CD14-positive monocyte (primary cell): ENCODE measurements around the gene GNG4. TPM values are rescaled to one million over a fixed set of nuclear protein-coding genes. Genes with fewer than 3 reads are reported as not detected.

Source experiments
- DNase-seq, 3 donors: peaks; one replicate each; pipeline ENCODE4 v3.0.0-alpha.2; 2011 to 2022
- H2AFZ ChIP-seq: 2 replicates; pipeline ENCODE4 v1.6.0; 2012; ENCODE audit warnings: mild to moderate bottlenecking, low read depth, low read length, inconsistent platforms; ENCODE audit not compliant: insufficient read depth, poor library complexity, severe bottlenecking
- H3K27ac ChIP-seq, 2 donors: 1 replicate in 1 of 2; 2 replicates in 1 of 2; pipeline ENCODE4 v1.5.1; 2012 to 2013; ENCODE audit warnings: low read length in 2 of 2, control low read depth in 1 of 2, inconsistent platforms in 1 of 2, low read depth in 1 of 2, mild to moderate bottlenecking in 1 of 2
- H3K27me3 ChIP-seq, 2 donors: one replicate each; pipeline versions ENCODE4 v1.6.0 to v1.6.1; 2011 to 2013; ENCODE audit warnings: low read length in 2 of 2; ENCODE audit not compliant: control insufficient read depth in 2 of 2, insufficient read depth in 2 of 2
- H3K36me3 ChIP-seq, 2 donors: replicated peaks in 1 of 2; 1 replicate in 1 of 2; 2 replicates in 1 of 2; pipeline versions ENCODE4 v1.5.1 to v1.6.1; 2012 to 2013; ENCODE audit warnings: low read length in 2 of 2, control low read depth in 1 of 2, inconsistent platforms in 1 of 2, mild to moderate bottlenecking in 1 of 2; ENCODE audit not compliant: insufficient read depth in 2 of 2, control insufficient read depth in 1 of 2
- H3K4me1 ChIP-seq, 2 donors: 1 replicate in 1 of 2; 2 replicates in 1 of 2; pipeline versions ENCODE4 v1.5.1 to v1.6.1; 2012 to 2013; ENCODE audit warnings: low read length in 2 of 2, control low read depth in 1 of 2, inconsistent platforms in 1 of 2, mild to moderate bottlenecking in 1 of 2, moderate library complexity in 1 of 2; ENCODE audit not compliant: insufficient read depth in 2 of 2, control insufficient read depth in 1 of 2
- H3K4me2 ChIP-seq: replicated peaks from 2 replicates; pipeline ENCODE3; 2012; ENCODE audit warnings: low read length, moderate library complexity, mild to moderate bottlenecking; ENCODE audit not compliant: poor library complexity, severe bottlenecking; ENCODE audit errors: extremely low read depth
- H3K4me3 ChIP-seq, 3 experiments: fragments of 200-600 bp in 1 of 3; sonication (generic) in 1 of 3; replicated peaks in 1 of 3; 1 replicate in 2 of 3; 2 replicates in 1 of 3; pipeline ENCODE4 v1.5.1; 2011 to 2013; ENCODE audit warnings: low read length in 3 of 3, mild to moderate bottlenecking in 3 of 3, control low read depth in 2 of 3, low read depth in 2 of 3, inconsistent platforms in 1 of 3, moderate library complexity in 1 of 3
- H3K79me2 ChIP-seq: 2 replicates; pipeline ENCODE4 v1.6.0; 2012; ENCODE audit warnings: mild to moderate bottlenecking, control low read depth, inconsistent platforms, low read length, moderate library complexity; ENCODE audit not compliant: insufficient read depth
- H3K9ac ChIP-seq: 2 replicates; pipeline ENCODE4 v1.6.0; 2017; ENCODE audit warnings: low read length, mild to moderate bottlenecking; ENCODE audit not compliant: insufficient read depth, poor library complexity, severe bottlenecking
- H3K9me3 ChIP-seq, 2 donors: replicated peaks in 1 of 2; 1 replicate in 1 of 2; 2 replicates in 1 of 2; pipeline versions ENCODE4 v1.5.1 to v1.6.1; 2012 to 2013; ENCODE audit warnings: low read length in 2 of 2, control low read depth in 1 of 2; ENCODE audit not compliant: control insufficient read depth in 1 of 2, insufficient read depth in 1 of 2
- H4K20me1 ChIP-seq: 2 replicates; pipeline ENCODE4 v1.6.0; 2012; ENCODE audit warnings: mild to moderate bottlenecking, low read length, control low read depth, moderate library complexity; ENCODE audit not compliant: insufficient read depth
- H3K27ac Mint-ChIP-seq, 7 donors: one replicate each; pipeline ENCODE4 v1.8.0; 2020; ENCODE audit warnings: mild to moderate bottlenecking in 7 of 7, mixed read lengths in 7 of 7, moderate library complexity in 6 of 7, inconsistent platforms in 2 of 7
- H3K27me3 Mint-ChIP-seq, 3 donors: one replicate each; pipeline ENCODE4 v1.8.0; 2021 to 2022; ENCODE audit warnings: low read depth in 3 of 3, mild to moderate bottlenecking in 3 of 3, mixed read lengths in 3 of 3, moderate library complexity in 3 of 3, inconsistent platforms in 1 of 3
- H3K36me3 Mint-ChIP-seq, 2 donors: one replicate each; pipeline ENCODE4 v1.8.0; 2020; ENCODE audit warnings: mixed read lengths in 2 of 2, inconsistent platforms in 1 of 2, mild to moderate bottlenecking in 1 of 2
- H3K4me1 Mint-ChIP-seq: one replicate; pipeline ENCODE4 v1.8.0; 2020; ENCODE audit warnings: mild to moderate bottlenecking, mixed read lengths
- H3K4me3 Mint-ChIP-seq, 2 donors: one replicate each; pipeline ENCODE4 v1.8.0; 2020; ENCODE audit warnings: mild to moderate bottlenecking in 2 of 2, mixed read lengths in 2 of 2, moderate library complexity in 1 of 2
- H3K9me3 Mint-ChIP-seq, 7 donors: one replicate each; pipeline ENCODE4 v1.8.0; 2020 to 2022; ENCODE audit warnings: mixed read lengths in 7 of 7, mild to moderate bottlenecking in 6 of 7, moderate library complexity in 6 of 7, inconsistent platforms in 2 of 7
- CTCF ChIP-seq: fragments of 200-600 bp; IDR thresholded peaks from one replicate; pipeline ENCODE4 v1.8.0; 2022; ENCODE audit warnings: antibody characterized with exemption, mild to moderate bottlenecking
- WGBS: methylation state at CpG from one replicate; pipeline ENCODE4 v1.1.5; 2013; ENCODE audit warnings: missing lambda C conversion rate; ENCODE audit not compliant: insufficient coverage; 5-methylcytosine and 5-hydroxymethylcytosine counted together
- intact Hi-C, 2 donors: fragments of 100-400 bp; cut with micrococcal nuclease; formaldehyde crosslinking; loops; one replicate each; pipeline versions ENCODE4 v1.15.0 to v1.15.1; 2023
- polyA plus RNA-seq, 3 donors: library from polyadenylated mRNA; depleted of rRNA in 1 of 3; unstranded in 2 of 3; stranded (reverse) in 1 of 3; fragments of 300-500 nt in 2 of 3; fragments of >200 nt in 1 of 3; fragmentation: Illumina TruSeq in 2 of 3; gene quantifications; 1 replicate in 2 of 3; 2 replicates in 1 of 3; pipeline ENCODE4 v1.2.3, GENCODE V29; 2012 to 2021

Gene GNG4
- polyA plus RNA-seq, 3 donors, result not detected

GRCh38 chr1:235588916-235589515 lies 60.6 kb downstream of the GNG4 start:
- Histone ChIP-seq H3K27ac (no peak overlapping the region), H3K79me2 (no peaks in the 10 kb centered on the region), H4K20me1 (no peaks in the 10 kb centered on the region), H3K9ac (no peak overlapping the region), H2AFZ (no peak overlapping the region), H3K4me2 (no peak overlapping the region), H3K9me3 (peaks cover 0 to 18% of the 10 kb centered on the region in 2 donors), H3K36me3 (no peaks in the 10 kb centered on the region), H3K4me1 (no peaks in the 10 kb centered on the region), H3K27me3 (peaks cover 0 to 3% of the 10 kb centered on the region in 2 donors), H3K4me3 (no peak overlapping the region)
- peaks cover 3 to 30% (median 18%) of the 10 kb centered on the region in 3 donors for H3K27me3 Mint-ChIP-seq
- no peaks in the 10 kb centered on the region for H3K36me3 Mint-ChIP-seq
- WGBS, result 88% methylated on average over 9 of the region's 12 CpGs
- H3K4me3 Mint-ChIP-seq, result no peak overlapping the region
- H3K27ac Mint-ChIP-seq, result peak overlapping the region in 1 of 7 donors; percentile 24
- intact Hi-C loops, result no loop called here
- peaks cover 6% of the 10 kb centered on the region for H3K4me1 Mint-ChIP-seq
- no peak for DNase-seq
- TF ChIP-seq CTCF, result no peak
- H3K9me3 Mint-ChIP-seq, result peaks cover 5 to 25% (median 13%) of the 10 kb centered on the region in 7 donors

- no peaks in the 10 kb centered on the region for H3K79me2 ChIP-seq
- no peak overlapping the region for H3K27ac ChIP-seq
- no peaks in the 10 kb centered on the region for H3K4me1 ChIP-seq
- no peak for TF ChIP-seq CTCF
- 98% methylated on average over 9 of the region's 9 CpGs for WGBS
- H3K9me3 ChIP-seq, result peaks cover 0 to 18% of the 10 kb centered on the region in 2 donors
- intact Hi-C loops, result no loop called here
- no peak overlapping the region for H3K4me3 ChIP-seq
- Mint-ChIP-seq H3K27ac (no peak overlapping the region), H3K4me3 (no peak overlapping the region), H3K9me3 (peaks cover 0 to 23% (median 9%) of the 10 kb centered on the region in 7 donors), H3K27me3 (peaks cover 3 to 23% (median 11%) of the 10 kb centered on the region in 3 donors), H3K4me1 (peaks cover 3% of the 10 kb centered on the region), H3K36me3 (no peaks in the 10 kb centered on the region)
- DNase-seq, result no peak
- no peaks in the 10 kb centered on the region for H3K27me3 ChIP-seq
- no peak overlapping the region for H3K9ac ChIP-seq
- H4K20me1 ChIP-seq, result no peaks in the 10 kb centered on the region
- H2AFZ ChIP-seq, result no peak overlapping the region
- no peak overlapping the region for H3K4me2 ChIP-seq
- no peaks in the 10 kb centered on the region for H3K36me3 ChIP-seq
These were observed 61.4 kb downstream of the GNG4 start for GRCh38 chr1:235588156-235588555.
